Naive B cell (primary cell): ENCODE measurements around the gene MAP3K2. TPM values are rescaled to one million over a fixed set of nuclear protein-coding genes. Genes with fewer than 3 reads are reported as not detected.
A peak's percentile ranks its signal among the peaks of the same experiment; 100 is the strongest.
"Not testable (repeated sequence)": the region's sequence is repeated elsewhere in the genome, so short reads cannot be mapped to it uniquely, and the experiment has no call there.

ENCODE experiments used
- ATAC-seq, 2 donors: fragments of 150-1000 bp; cut with Tn5 transposase; 2 replicates each; pipeline ENCODE4 v1.10.0; 2021; ENCODE audit warnings: low read depth in 2 of 2, mild to moderate bottlenecking in 2 of 2, moderate library complexity in 2 of 2
- DNase-seq: peaks from one replicate; pipeline ENCODE4 v3.0.0; 2022
- H3K27ac Mint-ChIP-seq, 6 donors: one replicate each; pipeline ENCODE4 v1.8.0; 2020 to 2022; ENCODE audit warnings: mild to moderate bottlenecking in 6 of 6, mixed read lengths in 6 of 6, moderate library complexity in 5 of 6, inconsistent platforms in 2 of 6
- H3K27me3 Mint-ChIP-seq, 3 donors: one replicate each; pipeline ENCODE4 v1.8.0; 2021 to 2022; ENCODE audit warnings: mixed read lengths in 3 of 3, mild to moderate bottlenecking in 1 of 3
- H3K36me3 Mint-ChIP-seq, 2 donors: one replicate each; pipeline ENCODE4 v1.8.0; 2020 to 2022; ENCODE audit warnings: mixed read lengths in 2 of 2, inconsistent platforms in 1 of 2, mild to moderate bottlenecking in 1 of 2
- H3K4me1 Mint-ChIP-seq, 3 donors: one replicate each; pipeline ENCODE4 v1.8.0; 2020 to 2022; ENCODE audit warnings: mixed read lengths in 3 of 3, inconsistent platforms in 1 of 3, mild to moderate bottlenecking in 1 of 3, moderate library complexity in 1 of 3
- H3K4me3 Mint-ChIP-seq, 8 donors: one replicate each; pipeline ENCODE4 v1.8.0; 2020 to 2022; ENCODE audit warnings: mild to moderate bottlenecking in 8 of 8, mixed read lengths in 8 of 8, moderate library complexity in 8 of 8, inconsistent platforms in 2 of 8
- H3K9me3 Mint-ChIP-seq, 7 donors: one replicate each; pipeline ENCODE4 v1.8.0; 2020 to 2022; ENCODE audit warnings: mixed read lengths in 7 of 7, mild to moderate bottlenecking in 5 of 7, inconsistent platforms in 2 of 7, moderate library complexity in 1 of 7
- polyA plus RNA-seq, 6 donors: library from polyadenylated mRNA; unstranded; fragments of 300-500 nt; fragmentation: Illumina TruSeq; gene quantifications; one replicate each; pipeline ENCODE4 v1.2.3, GENCODE V29; 2021; ENCODE audit warnings: low read depth in 6 of 6

Gene MAP3K2
- polyA plus RNA-seq, 6 donors from 2014 or later, result 67.2 to 101 (median 73.2) TPM

DNA sequence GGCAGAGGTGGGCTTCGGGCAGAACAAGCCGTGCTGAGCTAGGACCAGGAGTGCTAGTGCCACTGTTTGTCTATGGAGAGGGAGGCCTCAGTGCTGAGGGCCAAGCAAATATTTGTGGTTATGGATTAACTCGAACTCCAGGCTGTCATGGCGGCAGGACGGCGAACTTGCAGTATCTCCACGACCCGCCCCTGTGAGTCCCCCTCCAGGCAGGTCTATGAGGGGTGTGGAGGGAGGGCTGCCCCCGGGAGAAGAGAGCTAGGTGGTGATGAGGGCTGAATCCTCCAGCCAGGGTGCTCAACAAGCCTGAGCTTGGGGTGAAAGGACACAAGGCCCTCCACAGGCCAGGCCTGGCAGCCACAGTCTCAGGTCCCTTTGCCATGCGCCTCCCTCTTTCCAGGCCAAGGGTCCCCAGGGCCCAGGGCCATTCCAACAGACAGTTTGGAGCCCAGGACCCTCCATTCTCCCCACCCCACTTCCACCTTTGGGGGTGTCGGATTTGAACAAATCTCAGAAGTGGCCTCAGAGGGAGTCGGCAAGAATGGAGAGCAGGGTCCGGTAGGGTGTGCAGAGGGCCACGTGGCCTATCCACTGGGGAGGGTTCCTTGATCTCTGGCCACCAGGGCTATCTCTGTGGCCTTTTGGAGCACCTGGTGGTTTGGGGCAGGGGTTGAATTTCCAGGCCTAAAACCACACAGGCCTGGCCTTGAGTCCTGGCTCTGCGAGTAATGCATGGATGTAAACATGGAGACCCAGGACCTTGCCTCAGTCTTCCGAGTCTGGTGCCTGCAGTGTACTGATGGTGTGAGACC, 30.7 kb upstream of the MAP3K2 start, which contains the start of gene PROC:
TSS of gene PROC (plus strand) at position 128 of the 812 bp plus-strand sequence. CDS start 1,516 bp downstream, outside the sequence.
- Mint-ChIP-seq H3K36me3 (no peaks in the 10 kb centered on the region), H3K27ac (peak within 1 kb of the TSS in 5 of 6 donors; percentile 14 to 68 (median 52)), H3K4me3 (peak within 1 kb of the TSS; percentile 7 to 88 (median 60)), H3K9me3 (no peaks in the 10 kb centered on the region), H3K4me1 (peaks cover 30 to 42% (median 32%) of the 10 kb centered on the region in 3 donors), H3K27me3 (peaks cover 0 to 17% (median 5%) of the 10 kb centered on the region in 3 donors)
- DNase-seq (no peak), ATAC-seq (no peak)

DNA sequence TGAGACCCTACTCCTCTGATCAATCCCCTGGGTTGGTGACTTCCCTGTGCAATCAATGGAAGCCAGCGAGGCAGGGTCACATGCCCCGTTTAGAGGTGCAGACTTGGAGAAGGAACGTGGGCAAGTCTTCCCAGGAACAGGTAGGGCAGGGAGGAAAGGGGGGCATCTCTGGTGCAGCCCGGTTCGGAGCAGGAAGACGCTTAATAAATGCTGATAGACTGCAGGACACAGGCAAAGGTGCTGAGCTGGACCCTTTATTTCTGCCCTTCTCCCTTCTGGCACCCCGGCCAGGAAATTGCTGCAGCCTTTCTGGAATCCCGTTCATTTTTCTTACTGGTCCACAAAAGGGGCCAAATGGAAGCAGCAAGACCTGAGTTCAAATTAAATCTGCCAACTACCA, 29.6 kb upstream of the MAP3K2 start:
- Mint-ChIP-seq H3K27me3 (peaks cover 0 to 16% (median 5%) of the 10 kb centered on the region in 3 donors), H3K9me3 (peaks cover 0 to 1% (median 0%) of the 10 kb centered on the region in 7 donors), H3K27ac (peak overlapping the region in 2 of 6 donors; percentile 52 to 68), H3K4me1 (peaks cover 29 to 43% (median 38%) of the 10 kb centered on the region in 3 donors), H3K36me3 (peaks cover 0 to 5% of the 10 kb centered on the region in 2 donors), H3K4me3 (peak overlapping the region in 6 of 8 donors; percentile 23 to 88 (median 68))
- no peak for DNase-seq
- ATAC-seq, result no peak

GRCh38 chr2:127416506-127417001, 28.8 kb upstream of the MAP3K2 start:
- peak overlapping the region; percentile 47 to 90 (median 84) for H3K27ac Mint-ChIP-seq
- peak overlapping the region; percentile 78 to 92 (median 88) for H3K4me3 Mint-ChIP-seq
- peaks cover 34 to 47% (median 47%) of the 10 kb centered on the region in 3 donors for H3K4me1 Mint-ChIP-seq
- peaks cover 0 to 7% (median 0%) of the 10 kb centered on the region in 3 donors for H3K27me3 Mint-ChIP-seq
- peaks cover 0 to 1% (median 0%) of the 10 kb centered on the region in 7 donors for H3K9me3 Mint-ChIP-seq
- ATAC-seq, result no peak
- peaks cover 0 to 5% of the 10 kb centered on the region in 2 donors for H3K36me3 Mint-ChIP-seq
- DNase-seq, result no peak

- ATAC-seq, result peak; percentile 89 to 91
- peaks cover 37 to 54% (median 53%) of the 10 kb centered on the region in 3 donors for H3K4me1 Mint-ChIP-seq
- peak; percentile 77 for DNase-seq
- H3K4me3 Mint-ChIP-seq, result peak overlapping the region; percentile 78 to 92 (median 88)
- H3K27ac Mint-ChIP-seq, result peak overlapping the region; percentile 70 to 91 (median 88)
- H3K9me3 Mint-ChIP-seq, result peaks cover 0 to 1% (median 0%) of the 10 kb centered on the region in 7 donors
- H3K27me3 Mint-ChIP-seq, result peaks cover 0 to under 1% (median 0%) of the 10 kb centered on the region in 3 donors
- H3K36me3 Mint-ChIP-seq, result peaks cover 0 to 5% of the 10 kb centered on the region in 2 donors
Observed at GRCh38 chr2:127415593-127416505, 28.1 kb upstream of the MAP3K2 start.

DNA sequence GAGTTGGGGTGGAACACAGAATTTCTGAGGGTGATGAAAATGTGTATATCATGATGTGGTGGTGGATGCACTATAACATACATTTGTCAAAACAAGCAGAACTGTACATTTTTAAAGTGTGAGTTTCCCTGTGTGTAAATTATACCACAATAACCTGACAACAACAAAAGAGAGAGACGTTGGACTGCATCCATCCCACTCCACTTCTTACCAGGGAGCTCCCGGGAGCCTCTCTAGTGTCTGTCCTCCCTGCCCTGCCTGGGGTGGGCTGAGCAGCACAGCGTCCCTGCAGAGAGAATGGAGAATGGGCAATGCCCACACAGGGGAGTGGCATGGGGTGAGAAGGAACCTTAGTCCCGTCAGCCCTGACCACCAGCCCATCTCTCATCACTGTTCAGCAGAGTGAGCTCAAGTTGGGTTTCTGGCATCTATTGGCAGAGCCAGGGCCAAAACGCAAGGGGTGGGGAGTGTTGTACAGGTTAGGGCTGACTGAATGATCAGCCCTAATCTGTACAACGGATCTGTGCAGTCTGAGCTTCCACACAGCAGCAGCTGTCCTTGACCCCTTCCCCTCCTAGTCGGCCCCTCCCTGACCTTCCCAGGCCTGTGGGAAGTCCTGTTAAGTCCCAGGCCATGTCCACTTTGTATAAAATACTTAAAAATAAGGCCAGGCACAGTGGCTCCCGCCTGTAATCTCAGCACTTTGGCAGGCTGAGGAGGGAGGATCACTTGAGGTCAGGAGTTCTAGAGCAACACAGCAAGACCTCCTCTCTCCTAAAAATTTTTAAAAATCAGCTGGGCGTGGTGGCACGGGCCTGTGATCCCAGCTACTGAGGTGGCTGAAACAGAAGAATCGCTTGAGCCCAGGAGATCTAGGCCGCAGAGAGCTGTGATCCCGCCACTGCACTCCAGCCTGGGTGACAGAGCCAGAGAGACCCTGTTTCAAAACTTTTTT, 27.1 kb upstream of the MAP3K2 start:
- Mint-ChIP-seq H3K4me3 (peak overlapping the region in 7 of 8 donors; percentile 26 to 88 (median 74)), H3K36me3 (peaks cover 0 to 5% of the 10 kb centered on the region in 2 donors), H3K4me1 (peaks cover 42 to 59% (median 57%) of the 10 kb centered on the region in 3 donors), H3K27ac (peak overlapping the region in 2 of 6 donors; percentile 45 to 81), H3K27me3 (no peaks in the 10 kb centered on the region), H3K9me3 (peaks cover 0 to 1% (median 0%) of the 10 kb centered on the region in 7 donors)
- ATAC-seq (no peak), DNase-seq (no peak)

- Mint-ChIP-seq H3K4me3 (peak overlapping the region in 5 of 8 donors; percentile 2 to 88 (median 31)), H3K36me3 (peaks cover 0 to 5% of the 10 kb centered on the region in 2 donors), H3K9me3 (peaks cover 0 to 1% (median 0%) of the 10 kb centered on the region in 7 donors), H3K27ac (peak overlapping the region in 5 of 6 donors; percentile 1 to 81 (median 45)), H3K27me3 (no peaks in the 10 kb centered on the region), H3K4me1 (peaks cover 43 to 59% (median 57%) of the 10 kb centered on the region in 3 donors)
- DNase-seq (no peak), ATAC-seq (no peak)
Observed at GRCh38 chr2:127413782-127414637, 26.2 kb upstream of the MAP3K2 start.

DNA sequence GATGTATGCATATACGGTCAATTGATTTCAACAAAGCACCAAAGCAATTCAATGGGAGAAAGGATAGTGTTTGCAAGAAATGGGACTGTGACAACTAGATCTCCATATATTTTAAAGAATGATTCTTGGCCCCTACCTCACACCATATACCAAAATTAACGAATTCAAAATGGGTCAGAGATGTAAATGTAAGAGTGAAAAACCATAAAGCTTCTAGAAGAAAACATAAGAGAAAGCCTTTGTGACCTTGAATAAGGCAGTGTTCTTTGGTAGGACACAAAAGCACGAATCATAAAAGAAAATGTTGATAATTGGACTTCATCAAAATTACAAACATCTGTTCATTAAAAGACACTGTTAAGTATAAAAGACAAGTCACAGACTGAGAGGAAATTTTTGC, 25.4 kb upstream of the MAP3K2 start:
- DNase-seq (no peak), ATAC-seq (no peak)
- Mint-ChIP-seq H3K4me1 (peaks cover 43 to 59% (median 57%) of the 10 kb centered on the region in 3 donors), H3K36me3 (peaks cover 0 to 5% of the 10 kb centered on the region in 2 donors), H3K27ac (no peak overlapping the region), H3K9me3 (peaks cover 0 to 1% (median 0%) of the 10 kb centered on the region in 7 donors), H3K4me3 (peak overlapping the region in 2 of 8 donors; percentile 25 to 31), H3K27me3 (no peaks in the 10 kb centered on the region)

- Mint-ChIP-seq H3K4me1 (peaks cover 41 to 59% (median 50%) of the 10 kb centered on the region in 3 donors), H3K27ac (peak overlapping the region in 5 of 6 donors; percentile 12 to 93 (median 67)), H3K9me3 (peaks cover 0 to 1% (median 0%) of the 10 kb centered on the region in 7 donors), H3K27me3 (no peaks in the 10 kb centered on the region), H3K36me3 (peaks cover 0 to 5% of the 10 kb centered on the region in 2 donors), H3K4me3 (peak overlapping the region; percentile 13 to 85 (median 54))
- ATAC-seq (no peak), DNase-seq (no peak)
Observed at GRCh38 chr2:127411653-127412369, 24.0 kb upstream of the MAP3K2 start.

DNA sequence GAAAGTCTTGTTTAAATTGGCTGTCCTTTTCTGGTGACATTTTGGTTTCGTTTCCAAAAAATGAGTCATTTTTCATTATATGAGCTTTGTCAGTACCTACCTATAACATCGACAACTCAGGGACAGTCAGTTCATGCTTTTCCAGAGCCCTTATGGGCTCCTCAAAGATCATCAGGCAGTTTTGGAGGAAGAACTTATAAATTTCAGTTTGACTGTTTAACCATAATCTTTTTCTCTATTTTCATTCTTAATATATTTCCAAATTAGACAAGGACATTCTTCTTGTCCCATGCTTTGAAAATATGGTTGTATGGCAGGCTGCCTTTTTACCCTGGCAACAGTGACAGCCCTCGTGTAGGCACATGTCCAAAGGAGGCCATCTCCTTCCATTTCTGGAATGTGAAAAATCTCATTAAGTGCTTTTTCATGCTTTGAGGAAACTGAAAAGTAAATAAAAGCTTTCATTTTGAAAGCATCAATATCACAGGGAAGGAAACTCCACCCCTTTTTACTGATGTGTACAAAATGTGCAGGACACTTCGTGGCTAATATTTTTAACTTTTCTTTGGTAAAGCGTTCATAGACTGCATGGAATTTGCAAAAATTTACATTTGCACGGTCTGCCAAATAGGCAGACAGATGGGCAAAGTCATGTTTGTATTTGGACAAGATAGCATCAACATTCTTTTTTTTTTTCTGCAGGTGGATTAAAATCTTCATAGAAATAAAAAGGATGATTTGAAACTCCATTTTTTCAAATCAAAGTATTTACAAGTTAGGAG, 23.3 kb upstream of the MAP3K2 start:
- peaks cover 0 to 5% of the 10 kb centered on the region in 2 donors for H3K36me3 Mint-ChIP-seq
- peaks cover 33 to 55% (median 43%) of the 10 kb centered on the region in 3 donors for H3K4me1 Mint-ChIP-seq
- DNase-seq (no peak), ATAC-seq (no peak)
- H3K27me3 Mint-ChIP-seq, result no peaks in the 10 kb centered on the region
- H3K4me3 Mint-ChIP-seq, result peak overlapping the region in 7 of 8 donors; percentile 13 to 82 (median 50)
- peak overlapping the region in 4 of 6 donors; percentile 44 to 93 (median 78) for H3K27ac Mint-ChIP-seq
- peaks cover 0 to 1% (median 0%) of the 10 kb centered on the region in 7 donors for H3K9me3 Mint-ChIP-seq

- not testable (repeated sequence) for DNase-seq, H3K27me3 Mint-ChIP-seq, H3K27ac Mint-ChIP-seq, ATAC-seq, H3K36me3 Mint-ChIP-seq, H3K9me3 Mint-ChIP-seq
- Mint-ChIP-seq H3K4me3 (peak overlapping the region in 1 of 8 donors; percentile 63), H3K4me1 (peaks cover 36 to 57% (median 45%) of the 10 kb centered on the region in 3 donors)
Observed at GRCh38 chr2:127409716-127410115, 21.9 kb upstream of the MAP3K2 start.
